Mucosa of descending colon (tissue), 3 donors: ENCODE results near the gene SPATA31E1. TPM values are rescaled to one million over a fixed set of nuclear protein-coding genes. Genes with fewer than 3 reads are reported as not detected.

ENCODE experiments used
- ATAC-seq: fragments of 200-7000 bp; cut with Tn5 transposase; one replicate; pipeline ENCODE4 v1.9.1; 2020; ENCODE audit warnings: mild to moderate bottlenecking, moderate library complexity
- DNase-seq, 3 donors: peaks; one replicate each; pipeline ENCODE4 v3.0.0-alpha.2; 2020
- H3K36me3 ChIP-seq: fragments of 200-600 bp; one replicate; pipeline ENCODE4 v1.8.0; 2021; ENCODE audit warnings: low read depth, mild to moderate bottlenecking
- H3K4me1 ChIP-seq: fragments of 200-600 bp; one replicate; pipeline ENCODE4 v1.8.0; 2021; ENCODE audit warnings: low read depth, mild to moderate bottlenecking
- H3K4me3 ChIP-seq: fragments of 200-600 bp; one replicate; pipeline ENCODE4 v1.8.0; 2021; ENCODE audit warnings: mild to moderate bottlenecking
- H3K9me3 ChIP-seq: fragments of 200-600 bp; one replicate; pipeline ENCODE4 v1.8.0; 2021; ENCODE audit warnings: mild to moderate bottlenecking
- intact Hi-C, 2 donors: fragments of 100-400 bp; cut with DNase I in 1 of 2; cut with micrococcal nuclease in 1 of 2; formaldehyde crosslinking; loops; one replicate each; pipeline versions ENCODE4 v1.11.0 to v1.11.1; 2022; cut with DNase I, micrococcal nuclease
- total RNA-seq, 3 donors: library from RNA; stranded (reverse); fragmentation: NEBNext Ultra II Directional in 2 of 3; extraction: Animal tissue kit (Norgen Biotek cat#: 25700) in 2 of 3; gene quantifications; one replicate each; pipeline versions ENCODE4 v1.2.1 to v1.2.4, GENCODE V29; 2021 to 2023
- TF ChIP-seq, protein P1 (sequence below): fragments of 200-600 bp; IDR thresholded peaks from one replicate; pipeline ENCODE4 v1.8.0; 2022; ENCODE audit warnings: antibody characterized with exemption, mild to moderate bottlenecking
- donor health status: DM: no; HTN: no; CAD: no; lungs with moderate emphysema.
- donor health status: DM: no; HTN: no; CAD: no.
- donor health status: DM: no; HTN: yes; CAD: no.

SPATA31E1 gene
- total RNA-seq, 3 donors from 2014 or later = 0.06 TPM; not detected in 2

DNA sequence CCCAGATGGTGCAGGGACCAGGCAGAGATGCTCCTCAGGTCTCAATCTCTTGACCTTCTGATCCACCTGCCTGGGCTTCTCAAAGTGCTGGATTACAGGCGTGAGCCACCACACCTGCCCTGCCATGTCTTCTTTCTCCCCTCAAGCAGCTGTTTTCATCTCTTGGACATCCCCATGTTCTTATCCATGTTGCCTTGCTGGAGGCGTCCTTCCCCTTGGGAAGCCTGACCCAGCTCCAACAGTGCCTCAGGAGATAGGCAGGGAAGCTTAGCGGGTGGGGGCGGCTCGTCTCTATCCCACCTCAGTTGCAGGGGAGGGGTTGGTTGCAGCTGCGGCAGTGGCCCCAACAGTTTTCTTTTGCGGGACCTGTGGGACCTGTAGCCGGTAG lies 24.7 kb upstream of the SPATA31E1 start:
- Histone ChIP-seq H3K4me3 (no peak overlapping the region), H3K36me3 (no peaks in the 10 kb centered on the region), H3K9me3 (peaks cover 4% of the 10 kb centered on the region), H3K4me1 (no peaks in the 10 kb centered on the region)
- TF ChIP-seq, protein P1, sequence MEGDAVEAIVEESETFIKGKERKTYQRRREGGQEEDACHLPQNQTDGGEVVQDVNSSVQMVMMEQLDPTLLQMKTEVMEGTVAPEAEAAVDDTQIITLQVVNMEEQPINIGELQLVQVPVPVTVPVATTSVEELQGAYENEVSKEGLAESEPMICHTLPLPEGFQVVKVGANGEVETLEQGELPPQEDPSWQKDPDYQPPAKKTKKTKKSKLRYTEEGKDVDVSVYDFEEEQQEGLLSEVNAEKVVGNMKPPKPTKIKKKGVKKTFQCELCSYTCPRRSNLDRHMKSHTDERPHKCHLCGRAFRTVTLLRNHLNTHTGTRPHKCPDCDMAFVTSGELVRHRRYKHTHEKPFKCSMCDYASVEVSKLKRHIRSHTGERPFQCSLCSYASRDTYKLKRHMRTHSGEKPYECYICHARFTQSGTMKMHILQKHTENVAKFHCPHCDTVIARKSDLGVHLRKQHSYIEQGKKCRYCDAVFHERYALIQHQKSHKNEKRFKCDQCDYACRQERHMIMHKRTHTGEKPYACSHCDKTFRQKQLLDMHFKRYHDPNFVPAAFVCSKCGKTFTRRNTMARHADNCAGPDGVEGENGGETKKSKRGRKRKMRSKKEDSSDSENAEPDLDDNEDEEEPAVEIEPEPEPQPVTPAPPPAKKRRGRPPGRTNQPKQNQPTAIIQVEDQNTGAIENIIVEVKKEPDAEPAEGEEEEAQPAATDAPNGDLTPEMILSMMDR = no peak
- ATAC-seq (no peak), DNase-seq (no peak)
- intact Hi-C loops = no loop called here

DNA sequence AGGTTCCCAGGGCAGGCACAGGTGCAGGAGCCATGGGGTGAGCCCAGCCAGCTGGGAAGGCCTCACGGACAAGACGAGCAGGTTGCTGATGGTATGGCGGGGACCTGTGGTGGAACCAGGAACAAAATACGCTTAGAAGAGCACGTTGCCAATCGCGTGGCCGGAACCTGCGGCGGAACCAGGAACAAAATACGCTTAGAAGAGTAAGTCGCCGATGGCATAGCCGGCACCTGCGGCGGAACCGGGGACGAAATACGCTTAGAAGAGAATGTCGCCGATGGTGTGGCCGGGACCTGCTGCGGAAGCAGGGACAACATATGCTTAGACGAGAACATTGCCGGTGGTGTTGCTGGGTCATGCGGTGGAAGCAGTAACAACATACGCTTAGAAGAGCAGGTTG lies 23.5 kb upstream of the SPATA31E1 start:
- intact Hi-C loops = no loop called here
- Histone ChIP-seq H3K36me3 (no peaks in the 10 kb centered on the region), H3K9me3 (peaks cover 4% of the 10 kb centered on the region), H3K4me3 (no peak overlapping the region), H3K4me1 (no peaks in the 10 kb centered on the region)
- TF ChIP-seq, protein P1 = no peak
- DNase-seq = no peak
- no peak for ATAC-seq

DNA sequence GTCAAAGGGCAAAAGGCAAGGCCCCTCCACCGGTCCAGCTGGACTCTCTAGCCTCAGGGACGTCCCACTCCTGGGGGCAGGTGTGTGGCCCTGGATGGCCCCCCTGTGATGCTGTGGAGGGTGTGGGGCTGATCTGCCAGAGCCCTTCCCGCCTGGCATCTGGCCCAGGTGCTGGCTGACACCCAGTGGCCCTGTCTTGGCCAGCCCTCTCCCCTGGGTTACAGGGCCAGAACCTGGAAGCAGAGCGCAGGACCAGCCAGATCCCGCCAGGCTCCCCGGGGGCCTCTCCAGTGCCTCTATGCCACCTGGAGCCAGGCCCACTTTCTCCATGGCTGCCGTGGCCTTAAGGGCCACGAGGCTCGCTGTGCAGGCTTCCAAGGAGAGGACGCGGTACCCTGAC lies 22.9 kb upstream of the SPATA31E1 start:
- TF ChIP-seq, protein P1 = no peak
- Histone ChIP-seq H3K4me3 (no peak overlapping the region), H3K36me3 (no peaks in the 10 kb centered on the region), H3K9me3 (peaks cover 4% of the 10 kb centered on the region), H3K4me1 (no peaks in the 10 kb centered on the region)
- no peak for ATAC-seq
- intact Hi-C loops = no loop called here
- DNase-seq = no peak

DNA sequence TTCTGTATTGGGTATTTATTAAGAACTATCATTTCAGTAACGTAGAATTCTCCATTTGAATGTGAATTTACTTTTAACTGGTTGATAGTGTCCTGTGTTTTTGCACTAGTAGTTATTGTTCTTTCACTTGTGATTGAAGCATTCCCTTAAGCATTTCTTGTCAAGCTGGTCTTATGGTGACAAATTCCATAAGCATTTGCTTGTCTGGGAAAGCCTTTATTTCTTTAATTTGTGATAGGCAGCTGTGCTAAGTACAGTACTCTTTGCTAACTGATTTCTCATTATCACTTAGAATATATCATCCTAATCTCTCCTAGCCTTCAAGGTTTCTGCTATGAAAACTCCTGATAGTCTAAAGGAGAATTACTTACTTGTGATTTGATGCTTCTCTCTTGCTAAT lies 21.3 kb upstream of the SPATA31E1 start:
- Histone ChIP-seq H3K9me3 (peaks cover 4% of the 10 kb centered on the region), H3K4me1 (no peaks in the 10 kb centered on the region), H3K4me3 (no peak overlapping the region), H3K36me3 (no peaks in the 10 kb centered on the region)
- TF ChIP-seq, protein P1 = no peak
- ATAC-seq (no peak), DNase-seq (no peak)
- intact Hi-C loops = no loop called here

DNA sequence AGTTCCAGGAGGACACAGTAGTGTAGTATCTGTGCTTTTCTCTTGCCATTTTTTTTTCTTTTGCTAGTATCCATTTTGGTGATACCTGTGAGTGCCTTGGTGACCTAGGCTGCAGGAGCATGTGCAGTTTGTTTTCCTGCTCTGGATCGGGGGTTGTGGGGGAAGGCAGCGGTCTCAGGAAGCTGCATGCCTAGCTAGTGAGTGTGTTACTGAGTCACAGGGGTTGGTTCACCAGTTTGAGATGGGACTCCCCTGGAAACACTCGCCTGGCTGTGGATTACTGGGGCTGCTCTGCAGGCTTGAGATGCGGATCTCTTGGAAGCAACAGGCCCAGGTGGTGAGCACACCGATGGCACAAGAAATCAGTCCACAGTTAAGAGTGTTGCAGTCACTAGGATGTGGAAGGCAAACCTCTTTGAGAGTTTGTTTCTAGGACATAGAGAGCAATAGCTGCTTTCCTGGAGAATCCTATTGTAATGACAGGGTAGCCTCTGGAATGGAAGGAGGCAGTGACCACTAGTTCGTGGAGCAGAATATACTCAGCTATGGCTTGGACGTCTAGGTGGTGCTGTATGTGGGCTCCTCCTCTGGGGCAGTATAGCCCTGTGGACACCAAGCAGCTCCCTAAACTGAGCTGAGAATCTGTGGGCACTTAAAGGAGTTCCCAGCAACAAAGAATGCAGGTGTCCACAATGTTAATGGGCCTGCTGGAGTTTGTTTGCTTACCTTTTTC lies 20.0 kb upstream of the SPATA31E1 start:
- DNase-seq (no peak), ATAC-seq (no peak)
- no peak overlapping the region for H3K4me3 ChIP-seq
- H3K36me3 ChIP-seq = no peaks in the 10 kb centered on the region
- intact Hi-C loops = no loop called here
- TF ChIP-seq, protein P1 = no peak
- no peaks in the 10 kb centered on the region for H3K4me1 ChIP-seq
- H3K9me3 ChIP-seq = peaks cover 2% of the 10 kb centered on the region
